Kidney tubule cell (primary cell): ENCODE data around the gene CASZ1.

Experiments used
- DNase-seq: peaks from one replicate; pipeline ENCODE4 v3.0.0-alpha.2; 2018; ENCODE audit warnings: low spot score

Gene CASZ1

DNA sequence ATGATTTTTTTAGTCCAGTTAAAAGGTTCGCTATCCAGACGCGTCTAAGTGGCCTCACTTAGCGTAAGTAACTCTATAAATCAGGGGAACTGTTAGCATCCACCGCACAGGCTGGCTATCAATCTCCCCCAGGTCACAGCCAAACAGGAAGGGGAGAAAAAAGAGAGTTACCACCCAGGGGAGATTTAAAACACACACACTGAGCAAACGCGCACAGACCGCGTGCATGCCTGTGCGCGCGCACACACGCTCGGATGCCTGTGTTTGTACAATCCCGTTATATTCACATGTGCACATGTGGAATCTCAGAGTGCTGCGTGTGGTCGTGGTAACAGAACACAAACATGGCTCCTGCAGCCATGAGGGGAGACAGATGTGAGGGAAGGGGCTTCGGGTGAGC is 125.4 kb downstream of the CASZ1 start:
- no peak for DNase-seq

DNA sequence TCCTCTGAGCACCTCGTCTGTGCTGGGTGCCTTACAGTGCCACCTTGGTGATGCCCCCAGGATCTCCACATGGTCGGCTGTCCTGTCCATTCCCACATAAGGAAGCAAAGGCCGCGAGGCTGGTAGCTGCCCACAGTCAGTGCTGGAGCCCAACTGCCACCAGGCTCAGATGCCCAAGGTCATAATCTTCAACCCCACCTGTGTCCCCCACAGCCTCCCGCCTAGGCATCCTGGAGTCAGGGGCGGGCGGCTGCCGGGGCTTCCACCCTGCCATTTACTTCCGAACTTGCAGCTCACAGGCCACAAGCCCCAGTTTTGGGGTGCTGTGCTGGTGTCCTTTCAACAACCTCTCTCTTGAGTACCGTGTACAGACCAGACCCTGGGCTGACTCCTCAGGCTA is 126.3 kb downstream of the CASZ1 start:
- DNase-seq, result no peak

DNA sequence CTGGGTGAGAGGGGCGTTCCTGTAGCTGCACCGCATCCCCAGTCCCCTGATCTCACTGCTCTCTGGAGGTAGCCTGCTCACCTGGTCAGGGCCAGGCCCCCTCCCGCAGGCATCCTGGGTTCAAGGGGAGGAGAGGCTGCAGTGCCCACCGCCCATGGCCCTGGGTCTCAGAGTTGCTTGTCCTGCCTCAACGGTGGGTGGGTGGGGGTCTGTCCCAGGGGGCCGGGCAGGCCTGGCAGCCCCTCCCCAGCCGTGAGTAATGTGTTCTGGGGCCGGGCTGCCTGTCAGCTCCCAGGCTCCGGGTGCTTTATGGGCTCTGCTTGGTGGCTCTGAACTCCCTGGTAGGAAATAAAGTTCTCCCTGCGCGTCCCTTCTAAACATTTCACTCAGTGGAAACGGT is 126.9 kb downstream of the CASZ1 start:
- no peak for DNase-seq

DNA sequence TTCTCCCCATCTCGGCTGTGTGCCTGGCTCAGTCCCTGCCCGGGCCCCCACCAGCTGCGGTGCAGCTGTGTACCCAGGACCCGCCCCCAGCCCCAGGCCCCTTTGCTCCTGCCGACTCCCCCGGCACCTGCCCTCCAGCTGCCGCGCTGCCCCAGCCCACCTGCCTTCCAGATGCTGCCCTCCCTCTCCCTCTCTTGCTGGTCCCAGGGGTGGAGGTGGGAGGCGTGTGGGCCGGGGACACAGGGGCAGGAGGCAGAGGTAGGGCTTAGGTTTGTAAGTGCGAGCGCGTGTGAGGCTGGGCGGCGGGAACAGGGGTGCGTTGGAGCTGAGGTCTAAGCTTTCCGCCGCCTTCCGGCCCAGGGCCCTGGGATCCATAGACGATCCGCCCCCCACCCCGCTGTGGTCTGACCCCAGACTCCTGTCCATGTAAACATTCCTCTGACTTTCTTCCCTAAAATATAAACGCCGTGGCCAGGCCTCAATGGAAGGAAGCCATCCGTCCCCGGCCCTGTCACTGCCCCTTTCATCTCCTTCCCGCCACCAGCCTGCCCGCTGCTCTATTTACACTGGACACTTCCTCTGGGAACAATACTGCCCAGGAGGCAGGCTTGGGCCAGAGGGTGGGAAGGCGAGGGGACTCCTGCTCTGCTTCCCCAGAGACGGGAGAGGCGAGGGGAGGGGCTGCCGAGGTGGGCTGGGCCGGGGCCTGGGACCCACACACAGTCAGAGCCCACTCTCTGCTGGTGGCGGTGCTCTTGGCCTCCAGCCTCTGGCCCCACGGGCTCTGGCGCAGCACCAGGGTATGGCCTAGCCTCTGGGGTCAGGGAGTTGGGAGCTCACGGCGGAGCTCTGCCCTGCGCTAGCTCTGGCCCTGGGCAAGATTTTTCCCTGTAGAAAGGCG is 128.3 kb downstream of the CASZ1 start:
- no peak for DNase-seq

DNA sequence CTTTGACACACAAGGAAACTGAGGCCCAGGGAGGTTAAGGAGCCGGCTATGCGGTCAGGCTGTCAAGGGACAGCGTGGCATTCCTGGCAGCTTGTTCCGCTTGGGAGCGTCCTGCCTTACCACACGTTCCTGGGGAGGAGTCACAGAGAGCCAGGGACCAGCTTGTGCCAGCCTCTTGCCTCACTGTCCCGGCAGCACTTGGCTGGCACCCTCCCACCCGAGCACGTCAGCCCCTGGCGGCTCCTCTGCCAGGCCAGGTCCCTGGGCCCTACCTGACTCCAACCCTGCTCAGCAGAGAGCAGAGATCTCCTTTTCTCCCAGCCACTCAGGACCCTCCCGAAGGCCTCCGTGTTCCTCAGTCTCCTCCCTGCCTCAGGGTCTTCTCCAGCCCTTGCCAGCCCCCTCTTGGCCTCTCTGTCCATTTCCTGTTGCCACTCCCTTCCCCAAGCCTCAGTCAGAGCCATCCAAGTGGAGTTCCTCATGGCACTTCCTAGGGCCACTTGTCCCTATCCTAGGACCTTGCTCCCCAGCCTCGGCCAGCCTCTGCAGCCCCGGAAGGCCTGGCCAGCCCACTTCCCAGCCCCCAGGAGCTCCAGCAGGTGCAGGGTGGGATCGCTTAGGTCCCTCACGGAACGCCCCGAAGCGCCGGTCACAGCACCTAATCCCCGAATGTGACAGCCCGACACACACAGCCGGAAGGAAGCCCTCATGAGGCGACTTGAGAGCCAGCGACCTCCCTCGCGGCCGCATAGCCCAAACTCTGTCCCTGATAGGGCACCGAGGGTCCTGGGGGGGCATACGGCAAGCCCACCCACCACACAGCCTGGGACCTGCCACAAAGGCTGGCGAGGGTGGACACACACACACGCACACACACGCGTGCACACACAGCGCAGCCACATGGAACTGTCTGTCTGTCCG is 130.3 kb downstream of the CASZ1 start:
- DNase-seq, result peak; percentile 88

DNA sequence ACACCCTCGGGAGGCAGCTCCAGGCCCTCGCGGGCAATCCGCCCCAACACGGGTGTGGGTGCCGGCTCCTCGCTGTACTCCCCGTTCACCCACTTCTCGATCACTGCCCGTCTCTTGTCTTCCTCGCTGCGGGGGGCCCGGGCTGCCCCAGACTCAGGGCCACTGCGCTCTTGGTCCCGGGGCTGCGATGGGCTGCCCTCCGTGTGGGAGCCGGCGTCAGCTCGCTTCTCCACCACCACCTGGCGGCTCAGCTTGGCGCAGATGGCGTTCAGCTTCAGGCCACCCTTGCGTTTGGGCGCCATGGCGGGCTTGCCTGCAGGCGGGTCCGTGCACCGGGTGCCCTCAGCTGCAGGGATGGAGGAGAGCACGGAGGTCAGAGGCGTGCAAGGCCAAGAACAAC is 131.2 kb downstream of the CASZ1 start:
- DNase-seq, result no peak

DNA sequence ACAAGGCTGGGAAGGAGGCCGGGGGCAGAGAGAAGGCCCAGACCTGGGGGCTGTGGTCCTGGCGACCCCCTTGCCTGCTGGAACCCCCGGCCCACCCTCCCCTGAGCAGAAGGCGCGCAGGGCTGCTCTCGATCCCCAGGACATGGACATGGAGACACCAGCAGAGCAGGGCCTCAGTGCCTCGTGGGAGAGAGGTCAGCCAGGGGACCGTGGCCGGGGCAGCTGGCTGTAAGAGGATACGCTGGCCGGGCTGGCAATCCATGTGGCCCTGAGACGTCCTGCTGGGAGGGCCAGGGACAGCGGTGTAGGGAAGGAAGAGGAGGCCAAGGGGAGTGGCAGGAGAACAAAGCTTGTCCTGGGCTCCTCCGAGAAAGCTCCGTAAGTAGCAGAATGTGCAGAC is 132.2 kb downstream of the CASZ1 start:
- DNase-seq, result no peak

DNA sequence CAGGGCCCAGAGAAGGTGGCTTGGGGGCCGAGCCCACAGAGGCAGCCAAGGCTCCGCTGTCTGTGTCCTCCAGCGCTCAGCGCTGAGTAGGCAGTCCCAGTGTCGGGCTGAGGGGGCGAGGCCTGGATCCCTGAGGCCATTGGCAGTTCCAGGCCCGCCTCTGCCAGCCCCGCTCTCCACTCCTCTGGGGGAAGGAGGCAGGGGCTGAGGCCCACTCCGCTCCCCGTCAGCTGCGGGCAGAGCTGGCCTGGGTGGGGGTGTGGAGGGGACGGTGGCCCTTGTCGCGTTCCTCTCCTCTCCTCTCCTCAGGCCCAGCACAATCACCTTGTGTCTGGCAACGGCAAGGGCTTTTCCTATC is 132.8 kb downstream of the CASZ1 start:
- no peak for DNase-seq

DNA sequence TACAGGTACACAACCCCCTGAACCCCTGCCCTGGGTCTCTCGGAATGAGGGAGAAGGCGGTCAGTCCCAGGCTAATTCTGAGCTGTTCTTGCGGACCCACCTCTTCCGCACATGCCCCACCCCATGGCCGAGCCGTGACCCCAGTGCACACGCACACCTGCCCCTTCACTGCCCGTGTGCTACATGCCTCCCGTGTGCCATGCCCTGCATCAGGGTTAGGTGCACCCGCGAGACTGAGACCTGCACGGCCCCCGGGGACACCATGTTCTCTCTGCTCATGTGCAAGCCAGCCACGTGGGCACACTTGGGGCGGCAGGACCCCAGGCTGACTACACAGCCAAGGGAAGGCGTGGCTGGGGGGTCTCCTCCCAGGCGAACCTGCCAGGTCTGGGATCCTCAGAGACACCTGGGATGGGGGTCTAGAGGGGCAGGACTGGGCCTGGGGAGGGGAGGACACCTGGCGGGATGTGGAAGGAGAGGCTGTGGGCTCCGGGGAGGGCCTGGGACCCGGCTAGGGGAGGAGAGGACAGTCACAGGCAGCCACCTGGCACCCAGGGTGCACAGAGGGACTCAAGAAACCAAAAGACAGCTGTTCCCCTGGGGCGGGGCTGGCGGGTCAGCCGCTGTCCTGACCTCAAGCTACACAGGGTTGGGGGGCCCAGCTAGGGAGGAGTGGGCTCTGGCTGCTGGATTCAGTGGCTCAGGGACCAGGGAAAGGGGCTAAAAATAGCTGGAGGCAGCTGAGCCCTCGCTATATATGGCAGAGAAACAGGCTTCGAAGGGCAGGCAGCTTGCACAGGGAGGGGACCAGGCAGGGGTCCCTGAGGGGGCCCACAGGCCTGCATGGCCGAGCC is 133.4 kb downstream of the CASZ1 start:
- no peak for DNase-seq

DNA sequence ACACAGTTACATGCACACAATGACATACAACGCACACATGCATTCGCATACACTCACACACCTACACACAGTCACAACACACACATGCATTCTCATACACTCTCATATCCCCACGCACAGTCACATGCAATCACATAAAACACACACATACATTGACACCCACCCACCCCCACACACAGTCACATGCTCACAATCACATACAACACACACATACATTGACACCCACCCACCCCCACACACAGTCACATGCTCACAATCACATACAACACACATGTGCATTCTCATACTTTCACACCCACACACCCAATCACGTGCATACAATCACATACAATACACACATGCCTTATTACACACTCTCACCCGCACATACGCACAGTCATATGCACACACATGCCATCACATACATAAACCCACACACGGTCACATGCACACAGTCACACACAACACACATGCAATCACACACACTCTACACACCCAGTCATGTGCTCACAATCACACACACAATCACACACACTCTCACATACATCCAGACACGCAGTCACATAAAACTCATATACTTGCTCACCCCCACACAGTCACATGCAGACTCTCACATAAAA is 134.3 kb downstream of the CASZ1 start:
- no peak for DNase-seq

DNA sequence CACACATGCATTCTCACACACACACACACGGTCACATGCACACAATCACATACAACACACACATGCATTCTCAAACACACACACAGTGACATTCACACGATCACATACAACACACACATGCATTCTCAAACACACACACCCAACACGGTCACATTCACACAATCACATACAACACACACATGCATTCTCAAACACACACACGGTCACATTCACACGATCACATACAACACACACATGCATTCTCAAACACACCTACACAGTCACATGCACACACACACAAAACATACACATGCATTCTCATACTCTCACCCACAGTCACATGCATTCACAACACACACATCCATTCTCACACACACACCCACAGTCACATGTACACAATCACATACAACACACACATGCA is 135.0 kb downstream of the CASZ1 start:
- no peak for DNase-seq

DNA sequence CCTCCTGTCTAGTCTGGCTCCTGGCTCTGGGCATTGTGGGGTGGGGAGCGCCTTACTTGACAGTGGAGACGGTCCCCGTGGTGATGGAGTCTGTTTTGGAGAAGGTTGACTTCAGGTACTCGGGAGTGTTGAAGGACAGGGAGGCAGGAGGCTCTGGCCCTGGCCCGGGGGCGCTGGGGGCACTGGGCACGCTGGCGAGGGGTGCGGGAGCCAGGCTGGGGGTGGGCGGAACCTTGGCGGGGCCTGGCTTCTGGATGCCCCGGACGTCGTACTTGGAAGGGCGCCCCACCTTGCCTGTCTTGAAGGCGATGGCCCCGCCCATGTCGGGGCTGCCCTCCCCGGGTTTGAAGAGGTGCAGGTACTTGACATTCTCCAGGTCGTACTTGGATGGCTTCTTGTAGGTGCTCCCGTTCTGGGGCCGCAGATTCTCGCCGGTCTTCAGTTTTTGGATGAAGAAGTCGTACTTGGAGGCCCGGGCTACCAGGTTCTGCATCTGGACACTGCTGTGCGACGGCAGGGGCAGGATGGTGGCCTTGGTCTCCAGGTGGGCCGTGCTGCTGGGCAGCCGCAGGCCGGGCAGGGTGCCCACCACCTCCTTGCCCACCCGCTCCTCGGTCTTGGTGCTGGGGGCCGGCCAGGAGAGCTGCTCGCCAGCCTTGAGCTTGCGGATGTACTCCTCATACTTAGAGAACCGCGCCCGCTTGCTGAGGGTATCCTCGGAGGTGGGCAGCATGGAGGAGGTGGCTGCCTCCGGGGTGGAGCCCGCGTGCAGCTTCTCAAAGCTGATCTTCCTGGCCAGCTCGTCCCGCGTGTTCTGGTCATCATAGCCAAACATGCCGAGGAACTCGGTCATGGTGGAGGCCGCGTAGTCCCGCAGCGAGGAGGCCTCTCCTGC is 136.6 kb downstream of the CASZ1 start:
- DNase-seq, result no peak

DNA sequence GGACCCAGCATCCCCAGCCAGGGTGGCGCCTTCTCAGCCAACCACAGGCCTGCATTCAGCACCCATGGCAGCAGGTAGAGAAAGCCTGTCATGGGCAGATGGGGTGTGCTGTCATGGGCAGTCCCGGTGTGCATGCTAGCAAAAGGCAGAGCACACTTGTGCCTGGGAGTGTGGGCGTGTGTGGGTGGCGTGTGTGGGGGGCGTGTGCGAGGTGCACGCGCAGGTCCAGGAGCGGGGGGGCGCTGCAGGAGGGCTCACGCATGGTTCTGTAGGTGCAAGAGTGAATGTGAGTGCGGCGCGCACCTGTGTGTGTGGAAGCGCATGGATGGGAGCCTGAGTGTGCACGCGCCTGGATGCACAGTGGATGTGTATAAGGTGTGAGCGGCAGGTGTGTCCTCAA is 137.2 kb downstream of the CASZ1 start:
- no peak for DNase-seq

DNA sequence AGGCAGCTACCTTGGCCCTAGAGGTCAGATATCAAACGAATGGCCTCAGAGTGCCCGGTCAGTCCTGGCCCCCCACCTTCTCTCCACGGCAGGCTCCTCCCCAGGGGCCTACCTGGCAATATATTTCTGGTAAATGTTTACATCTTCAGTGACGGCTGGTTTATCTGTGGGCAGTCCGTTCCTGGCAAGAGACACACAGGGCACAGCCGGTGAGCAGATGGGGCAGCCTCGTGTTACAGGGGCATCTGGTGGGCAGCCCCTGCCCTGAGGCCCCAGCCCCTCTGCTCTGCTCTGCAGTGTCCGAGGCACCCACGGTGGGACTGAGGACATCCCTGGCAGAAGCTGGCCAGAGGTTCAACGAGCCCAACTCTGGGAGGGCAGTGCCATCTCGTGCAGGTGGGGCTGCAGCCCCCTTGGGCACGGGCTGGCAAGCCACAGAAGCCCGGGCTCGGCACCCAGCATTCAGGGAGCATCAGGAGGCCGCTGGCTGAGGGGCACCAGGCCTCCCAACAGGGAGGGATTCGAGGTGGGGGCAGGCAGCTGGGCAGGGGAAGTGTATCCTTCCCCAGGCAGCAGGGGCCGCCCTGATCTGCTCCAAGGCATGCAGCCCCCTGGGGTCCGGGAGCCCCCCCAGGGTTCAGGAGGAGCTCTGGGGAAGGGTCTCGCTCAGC is 137.9 kb downstream of the CASZ1 start:
- DNase-seq, result no peak

DNA sequence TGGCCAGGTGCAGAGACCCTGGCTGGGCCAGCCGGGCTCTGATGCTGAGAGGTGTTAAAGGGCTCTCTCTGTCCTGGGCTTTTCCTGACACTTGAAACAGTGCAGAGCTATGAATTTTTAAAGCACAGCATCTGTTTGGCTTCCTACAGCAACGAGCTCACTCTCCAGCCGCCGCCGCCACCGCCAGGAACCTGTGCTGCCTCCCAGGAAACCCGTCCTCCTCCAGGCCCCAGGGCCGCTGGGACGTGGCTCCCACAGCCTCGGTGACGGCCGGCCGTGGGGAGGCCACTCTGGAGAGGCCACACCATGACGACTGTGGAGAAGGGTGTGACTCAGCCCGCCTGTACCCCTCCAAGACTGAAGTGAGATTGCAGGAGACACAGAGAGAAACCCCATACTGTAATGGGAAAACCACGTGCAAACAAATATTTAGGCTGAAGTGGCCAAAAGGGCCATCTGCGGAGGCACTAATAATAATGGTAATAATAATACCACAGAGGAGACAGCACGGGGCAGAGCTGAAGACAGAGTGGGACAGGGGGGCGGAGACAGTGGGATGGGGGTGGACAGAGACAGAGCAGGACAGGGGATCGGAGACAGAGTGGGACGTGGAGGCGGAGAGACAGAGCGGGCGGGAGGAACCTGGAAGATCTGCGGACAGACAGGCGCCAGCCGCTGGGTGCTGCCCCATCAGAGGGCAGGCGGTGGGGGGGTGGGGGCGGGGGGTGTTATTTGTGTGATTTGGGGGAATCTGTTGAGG is 139.2 kb downstream of the CASZ1 start:
- no peak for DNase-seq

DNA sequence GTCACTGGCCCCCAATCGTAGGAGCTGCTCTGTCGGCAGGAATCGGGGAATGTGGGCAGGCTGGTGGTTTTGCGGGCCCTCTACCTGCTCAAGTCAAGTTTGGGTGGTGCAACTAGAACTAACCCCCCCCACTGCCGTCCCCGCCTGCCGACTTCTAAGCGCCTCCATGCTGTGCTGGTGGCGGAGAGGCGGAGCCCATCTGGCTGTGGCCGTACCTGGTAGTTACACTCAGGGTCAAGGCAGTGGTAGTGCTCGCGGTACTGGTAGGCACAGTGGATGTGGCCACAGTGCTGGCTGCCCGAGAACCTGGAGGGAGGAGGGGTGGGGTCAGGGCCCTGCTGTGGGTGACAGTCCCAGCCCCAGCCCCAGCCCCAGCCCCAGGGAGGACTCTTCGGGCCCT is 140.0 kb downstream of the CASZ1 start:
- no peak for DNase-seq

DNA sequence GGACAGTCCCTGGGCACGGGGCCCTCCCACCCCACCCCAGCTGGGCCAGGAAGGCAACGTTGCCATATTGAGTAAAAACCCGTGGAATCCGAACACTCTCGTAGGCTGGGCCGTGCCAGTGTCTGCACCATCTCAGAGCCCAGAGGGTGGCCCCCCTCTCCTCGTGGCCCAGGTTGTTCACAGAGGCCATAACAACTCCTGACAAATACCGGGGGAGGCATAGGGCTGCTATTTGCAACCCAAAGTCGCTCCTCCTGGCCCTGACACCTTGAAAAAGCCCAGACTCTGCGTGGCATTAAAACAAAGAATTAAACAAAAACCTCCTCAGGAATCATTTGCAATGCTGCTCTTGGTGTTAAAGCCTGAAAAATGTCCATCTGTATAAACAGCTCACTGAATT is 141.4 kb downstream of the CASZ1 start:
- DNase-seq, result no peak

DNA sequence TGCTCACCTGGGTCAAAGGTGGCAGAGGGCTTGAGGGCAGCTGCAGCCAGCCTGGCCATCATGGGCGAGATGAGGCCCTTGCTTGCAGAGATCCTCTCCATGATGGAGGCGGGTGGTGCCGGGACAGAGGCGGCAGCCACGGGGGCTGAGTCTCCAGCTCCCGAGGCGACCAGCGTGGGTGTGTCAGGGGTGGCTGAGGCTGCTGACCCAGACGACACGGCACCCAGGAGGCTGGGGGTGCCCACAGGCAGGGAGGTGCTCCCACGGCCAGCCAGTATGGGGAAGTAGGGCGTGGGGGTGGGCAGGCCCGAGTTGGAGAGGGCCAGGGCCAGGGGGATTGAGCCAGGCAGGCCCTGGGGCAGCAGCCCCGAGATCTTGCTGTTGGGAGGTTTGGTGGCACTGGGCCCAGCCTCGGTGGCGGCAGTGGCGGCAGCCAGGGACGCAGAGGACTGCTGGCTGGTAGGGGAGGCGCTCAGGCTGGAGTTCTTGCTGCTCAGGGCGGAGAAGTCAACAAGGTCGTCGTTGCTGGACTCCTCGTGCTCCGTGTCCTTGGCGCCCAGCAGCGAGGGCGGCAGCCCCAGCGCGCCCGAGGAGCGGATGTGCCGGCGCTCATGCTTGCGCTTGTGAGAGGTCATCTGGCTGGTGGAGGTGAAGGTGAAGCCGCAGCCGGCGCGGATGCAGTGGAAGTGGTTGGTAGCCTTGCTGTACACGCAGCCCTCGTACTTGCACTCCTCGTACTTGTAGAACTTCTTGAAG is 142.9 kb downstream of the CASZ1 start:
- no peak for DNase-seq

DNA sequence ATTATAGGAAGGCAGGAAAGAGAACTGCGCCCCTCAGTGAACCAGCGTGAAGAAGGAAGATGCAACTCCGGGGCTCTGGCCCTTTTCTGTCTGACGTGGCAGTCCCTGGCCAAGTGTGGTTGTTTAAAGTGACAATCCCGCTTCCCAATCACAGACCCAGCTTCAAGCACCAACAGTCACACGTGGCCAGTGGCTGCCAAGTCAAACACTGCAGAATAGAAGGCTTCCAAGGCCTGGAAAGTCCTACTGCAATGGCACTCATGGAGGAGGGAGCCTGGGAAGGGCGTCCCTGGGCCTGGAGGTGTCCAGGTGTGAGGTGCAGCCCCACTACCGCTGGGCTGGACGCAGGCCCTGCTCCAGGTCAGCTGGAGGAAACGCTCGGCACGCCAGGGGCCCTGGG is 143.8 kb downstream of the CASZ1 start:
- no peak for DNase-seq
